HG02610 (cell line): ENCODE measurements around the gene ZNF746.
A peak's percentile ranks its signal among the peaks of the same experiment; 100 is the strongest.

Source experiments
- ATAC-seq: cut with Tn5 transposase; IDR thresholded peaks from one replicate; pipeline ENCODE4 v1.9.1; 2021; ENCODE audit warnings: mild to moderate bottlenecking, moderate library complexity; ENCODE audit not compliant: unreplicated experiment

Gene ZNF746

GRCh38 chr7:149493366-149493765 lies 4.2 kb downstream of the ZNF746 start:
- ATAC-seq: no peak

GRCh38 chr7:149490083-149490760 lies 7.4 kb downstream of the ZNF746 start:
- ATAC-seq: no peak

DNA sequence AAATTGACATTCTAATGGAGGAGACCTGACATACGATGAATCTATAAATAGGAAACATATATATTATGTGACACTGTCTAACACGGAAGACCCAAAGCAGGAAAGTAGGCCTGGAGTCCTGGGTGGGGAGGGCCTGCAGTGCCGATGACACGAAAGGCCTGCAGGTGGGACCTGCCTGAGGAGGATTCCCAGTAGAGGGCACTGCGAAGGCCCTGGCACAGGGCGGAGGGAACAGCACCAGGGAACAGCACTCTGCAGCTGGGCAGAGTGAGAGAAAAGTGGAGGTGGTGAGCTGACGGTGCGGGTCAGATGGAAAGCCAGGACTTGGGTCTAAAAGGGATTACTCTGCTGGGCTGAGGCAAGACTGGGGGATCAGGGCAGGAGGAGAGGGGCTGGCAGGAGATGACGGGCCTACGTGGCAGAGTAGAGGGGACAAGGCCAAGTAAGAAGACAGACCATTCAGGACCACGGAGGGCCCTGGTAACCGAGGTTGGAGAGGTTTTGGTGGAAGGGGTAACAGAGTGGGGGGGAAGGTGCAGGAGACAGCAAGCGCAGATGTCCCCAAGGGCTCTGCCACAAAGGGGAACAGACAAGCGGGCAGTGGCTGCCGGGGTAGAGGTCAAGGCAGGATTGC lies 8.1 kb downstream of the ZNF746 start:
- ATAC-seq: no peak

DNA sequence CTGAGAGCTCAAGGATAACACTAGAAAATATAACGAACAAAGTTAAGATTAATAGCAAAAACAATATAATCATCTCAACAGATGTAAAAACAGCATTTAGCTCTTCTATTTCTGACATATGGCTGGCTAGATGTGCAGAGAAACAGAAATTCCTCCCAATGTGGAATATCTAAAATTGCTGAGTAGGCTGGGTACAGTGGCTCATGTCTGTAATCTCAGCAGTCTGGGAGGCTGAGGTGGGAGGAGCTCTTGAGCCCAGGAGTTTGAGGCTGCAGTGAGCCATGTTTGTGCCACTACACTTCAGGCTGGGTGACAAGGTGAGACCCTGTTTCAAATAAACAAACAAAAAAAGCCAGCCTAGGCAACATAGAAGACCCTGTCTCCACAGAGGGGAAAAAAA lies 18.0 kb downstream of the ZNF746 start:
- no peak for ATAC-seq

DNA sequence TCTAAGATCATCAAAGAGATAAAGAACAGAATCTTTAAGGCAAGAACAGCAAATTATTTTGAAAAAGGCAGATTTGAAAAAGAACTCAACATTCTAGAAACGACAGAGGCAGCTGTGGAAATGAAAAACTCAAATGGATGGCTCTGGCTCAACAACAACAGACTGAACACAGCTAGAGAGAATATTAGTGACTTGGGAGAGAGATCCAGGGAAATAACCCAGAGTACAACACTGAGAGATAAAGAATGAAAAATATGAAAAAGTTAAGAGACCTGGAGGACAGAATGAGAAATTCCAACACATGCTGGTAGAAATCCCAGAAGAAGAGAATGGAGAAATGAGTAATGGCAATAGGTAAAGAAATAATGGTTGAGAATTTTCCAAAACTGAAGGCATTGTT lies 18.9 kb downstream of the ZNF746 start:
- ATAC-seq: no peak

GRCh38 chr7:149477494-149478443 lies 19.8 kb downstream of the ZNF746 start:
- ATAC-seq: no peak

DNA sequence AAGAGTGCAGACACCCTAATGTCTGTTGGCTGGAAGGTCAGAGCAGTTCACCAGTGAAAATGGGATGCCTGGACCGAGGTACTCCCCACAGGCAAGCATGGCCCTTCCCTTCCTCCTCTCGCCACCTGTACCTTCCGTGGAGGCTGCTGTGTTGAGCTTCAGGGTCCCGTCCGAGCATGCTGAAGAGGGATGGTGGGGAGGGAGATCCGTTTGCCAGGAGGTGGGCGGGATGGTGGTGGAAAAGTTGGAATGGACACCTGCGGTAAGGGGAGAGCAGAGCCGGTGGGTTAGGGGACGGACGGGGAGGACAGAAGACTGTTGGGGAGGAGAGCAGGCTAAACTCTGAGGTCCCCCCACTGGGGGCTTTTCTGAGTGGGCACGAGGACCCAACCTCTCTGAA lies 20.8 kb downstream of the ZNF746 start:
- ATAC-seq: no peak

DNA sequence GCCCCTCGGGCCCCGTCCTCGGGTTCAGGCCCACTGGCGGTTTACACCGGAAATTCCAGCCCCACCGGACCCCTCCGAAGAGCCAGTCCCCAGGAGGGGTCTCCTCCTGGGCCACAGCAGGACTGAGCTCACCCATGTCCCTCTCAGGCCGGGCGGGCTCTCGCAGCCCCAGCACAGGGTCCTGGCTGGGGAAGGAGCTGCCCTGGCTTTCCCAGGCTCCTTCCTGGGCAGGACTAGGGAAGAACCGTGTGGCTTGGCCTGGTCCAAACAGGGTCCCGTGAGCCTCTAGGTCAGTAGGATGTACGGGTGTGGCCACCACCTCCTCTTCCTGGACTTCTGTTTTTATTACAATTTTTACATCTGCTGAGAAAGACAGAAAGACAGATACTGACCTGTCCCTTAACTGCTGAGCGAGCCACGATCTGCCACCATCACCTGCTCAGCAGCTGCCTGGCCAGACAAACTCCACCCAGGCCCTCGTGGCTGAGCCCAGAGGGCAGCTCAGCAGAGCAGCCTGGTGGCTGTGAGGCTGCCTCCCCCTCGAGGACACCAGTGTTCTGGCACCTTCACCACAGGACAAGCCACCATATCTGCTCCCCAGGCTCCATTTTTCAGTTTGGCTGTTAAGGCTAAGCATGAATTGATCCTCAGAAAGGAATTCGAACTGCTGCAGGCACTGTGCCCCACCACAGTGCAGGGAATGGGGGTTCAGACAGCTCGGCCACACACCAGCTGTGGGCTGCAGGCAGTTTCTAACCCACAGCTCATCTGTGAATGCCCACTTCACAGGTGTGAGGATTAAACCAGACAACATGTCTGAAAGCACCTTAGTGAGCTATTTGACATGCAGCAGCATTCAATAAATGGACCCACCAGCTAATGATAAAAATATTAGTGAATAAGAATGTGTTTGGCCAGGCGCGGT lies 22.2 kb downstream of the ZNF746 start:
- no peak for ATAC-seq

DNA sequence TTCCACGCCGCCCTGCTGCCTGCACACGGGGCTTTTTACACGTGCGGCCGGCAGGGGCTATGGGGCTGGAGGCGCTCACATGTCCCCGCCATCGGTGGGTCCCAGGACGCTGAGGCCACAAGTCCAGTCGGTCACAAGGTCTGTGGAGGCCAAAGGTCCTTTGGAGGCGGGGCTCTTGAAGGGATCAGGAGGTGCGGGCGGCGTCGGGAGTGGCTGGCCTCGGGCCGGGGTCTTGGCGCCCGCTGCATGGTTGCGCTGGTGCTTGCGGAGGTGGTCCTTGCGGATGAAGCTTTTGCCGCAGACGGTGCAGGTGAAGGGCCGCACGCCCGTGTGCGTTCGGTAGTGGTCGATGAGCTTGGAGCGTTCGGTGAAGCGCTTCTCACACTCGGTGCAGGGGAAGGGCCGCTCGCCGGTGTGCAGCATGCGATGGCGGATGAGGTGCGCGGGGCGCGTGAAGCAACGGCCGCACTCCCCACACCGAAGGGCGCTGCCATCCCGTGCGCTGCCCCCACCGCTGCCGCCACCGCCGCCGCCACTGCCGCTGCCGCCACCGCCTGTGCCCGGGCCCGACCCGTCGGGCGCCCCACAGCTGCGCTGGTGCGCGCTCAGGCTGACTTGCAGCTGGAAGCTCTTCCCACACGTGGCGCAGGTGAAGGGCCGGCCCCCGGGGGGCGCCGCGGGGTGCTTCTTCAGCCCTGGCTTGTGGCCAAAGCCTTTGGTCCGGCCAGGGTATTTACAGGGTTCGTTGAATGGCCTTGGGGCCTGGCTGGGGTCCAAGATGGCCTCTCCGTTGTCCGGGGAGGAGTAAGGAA lies 23.1 kb downstream of the ZNF746 start:
- ATAC-seq: no peak

GRCh38 chr7:149473251-149473650 lies 24.4 kb downstream of the ZNF746 start:
- no peak for ATAC-seq

DNA sequence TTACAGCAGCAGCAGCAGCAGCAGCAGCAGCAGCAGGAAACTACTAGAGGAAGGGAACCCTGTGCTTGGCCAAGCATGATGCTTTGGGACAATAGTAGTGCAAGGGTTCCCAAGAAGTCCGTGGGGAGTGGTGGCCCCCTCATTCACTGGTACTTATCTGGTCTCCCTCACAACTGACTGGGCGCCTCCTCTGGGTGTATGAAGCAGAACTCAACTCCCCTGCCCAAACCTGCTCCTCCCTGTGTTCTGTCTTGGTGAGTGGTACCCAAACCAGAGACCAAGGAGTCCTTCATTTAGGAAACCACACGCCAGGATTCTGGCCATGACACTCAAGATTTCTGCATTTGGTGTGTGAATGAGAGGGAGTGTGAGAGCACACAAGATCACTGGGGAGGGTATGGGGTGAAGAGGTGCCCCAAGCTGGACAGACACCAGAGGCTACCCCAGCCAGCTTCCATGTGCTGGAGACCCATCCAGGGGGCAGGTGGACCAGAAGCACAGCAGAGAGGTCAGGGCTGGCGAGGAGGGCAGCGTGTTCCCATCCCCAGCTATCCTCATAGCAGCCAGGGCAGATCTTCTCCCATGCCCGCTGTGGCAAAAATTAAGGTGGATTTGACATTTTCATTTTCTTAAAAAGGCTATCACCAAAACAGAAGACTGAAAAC lies 26.2 kb downstream of the ZNF746 start:
- no peak for ATAC-seq

DNA sequence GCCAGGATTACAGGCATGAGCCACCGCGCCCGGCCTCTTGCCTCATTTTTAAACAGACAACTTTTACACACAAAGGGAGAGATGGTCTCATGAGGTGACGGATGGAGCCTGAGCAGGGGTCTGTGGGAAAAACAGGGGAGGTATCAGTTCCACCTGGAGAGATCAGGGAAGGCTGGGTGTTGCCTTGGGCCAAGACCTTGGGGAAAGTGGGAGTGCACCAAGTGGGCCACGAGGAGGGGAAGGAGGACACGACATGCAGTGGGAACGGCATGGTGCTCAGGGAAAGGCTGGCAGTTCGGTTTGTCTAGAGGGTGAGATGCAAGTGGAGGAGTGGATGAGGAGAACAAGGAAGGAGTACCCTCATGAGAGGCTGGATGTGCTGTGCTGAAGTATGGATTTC lies 27.8 kb downstream of the ZNF746 start:
- no peak for ATAC-seq

DNA sequence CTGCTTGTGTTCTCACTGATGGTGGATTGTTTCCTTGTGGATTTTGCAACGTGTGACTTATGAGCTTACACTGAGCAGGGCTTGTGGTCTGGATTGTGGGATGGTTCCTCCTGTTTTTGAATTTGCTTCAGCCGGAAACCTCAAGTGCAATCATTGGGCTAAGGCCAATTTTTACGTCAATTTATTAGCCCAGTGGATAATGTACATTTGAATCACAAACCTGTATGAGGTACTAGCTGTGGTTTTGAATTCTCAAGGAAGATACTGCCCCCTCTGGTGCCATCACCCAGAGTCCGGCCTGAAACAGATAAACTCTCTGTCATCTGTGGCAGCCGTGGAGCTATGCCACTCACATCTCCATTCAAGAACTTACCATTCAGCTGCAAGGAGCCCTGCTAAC lies 29.4 kb downstream of the ZNF746 start:
- no peak for ATAC-seq

GRCh38 chr7:149467321-149467859 lies 30.2 kb downstream of the ZNF746 start:
- no peak for ATAC-seq

GRCh38 chr7:149466364-149466763 lies 31.2 kb downstream of the ZNF746 start:
- no peak for ATAC-seq

- ATAC-seq: no peak
Measured at GRCh38 chr7:149463500-149464161, 34.0 kb downstream of the ZNF746 start.

DNA sequence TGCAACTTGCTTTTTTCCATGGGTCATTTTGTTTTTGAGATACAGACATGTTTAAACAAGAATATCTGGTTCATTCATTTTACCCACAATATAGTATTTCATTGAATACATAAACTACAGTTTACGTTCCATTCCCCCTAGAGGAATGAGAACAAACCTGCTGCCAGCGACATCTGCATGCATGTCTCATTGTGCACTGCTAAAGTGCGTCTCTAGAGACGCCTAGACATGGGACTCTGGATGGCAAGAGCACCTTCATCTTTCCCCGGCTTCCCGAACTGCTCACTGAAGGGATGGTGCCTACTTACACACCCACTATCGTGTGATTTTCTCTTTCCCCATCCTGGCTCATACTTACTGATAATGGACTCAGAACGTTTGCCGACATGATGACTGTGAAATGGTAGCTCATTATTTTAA lies 35.5 kb downstream of the ZNF746 start:
- ATAC-seq: no peak

- ATAC-seq: peak; percentile 95
Measured at GRCh38 chr7:149460493-149461277, 36.9 kb downstream of the ZNF746 start, which contains the start of gene ZNF777. TSS of gene ZNF777 (minus strand) at chr7:149461062. CDS start at chr7:149456022, 5,040 bp downstream.
